Hematopoietic multipotent progenitor cell treated with erythropoietin and hydrocortisone succinate and interleukin-3 and kit ligand, for 8 days (in vitro differentiated cells): Measurements from ENCODE around the gene KPTN.
A peak's percentile ranks its signal among the peaks of the same experiment; 100 is the strongest.

ENCODE experiments used
- DNase-seq: peaks from one replicate; pipeline ENCODE4 v3.0.0-alpha.2; 2015

KPTN gene

DNA sequence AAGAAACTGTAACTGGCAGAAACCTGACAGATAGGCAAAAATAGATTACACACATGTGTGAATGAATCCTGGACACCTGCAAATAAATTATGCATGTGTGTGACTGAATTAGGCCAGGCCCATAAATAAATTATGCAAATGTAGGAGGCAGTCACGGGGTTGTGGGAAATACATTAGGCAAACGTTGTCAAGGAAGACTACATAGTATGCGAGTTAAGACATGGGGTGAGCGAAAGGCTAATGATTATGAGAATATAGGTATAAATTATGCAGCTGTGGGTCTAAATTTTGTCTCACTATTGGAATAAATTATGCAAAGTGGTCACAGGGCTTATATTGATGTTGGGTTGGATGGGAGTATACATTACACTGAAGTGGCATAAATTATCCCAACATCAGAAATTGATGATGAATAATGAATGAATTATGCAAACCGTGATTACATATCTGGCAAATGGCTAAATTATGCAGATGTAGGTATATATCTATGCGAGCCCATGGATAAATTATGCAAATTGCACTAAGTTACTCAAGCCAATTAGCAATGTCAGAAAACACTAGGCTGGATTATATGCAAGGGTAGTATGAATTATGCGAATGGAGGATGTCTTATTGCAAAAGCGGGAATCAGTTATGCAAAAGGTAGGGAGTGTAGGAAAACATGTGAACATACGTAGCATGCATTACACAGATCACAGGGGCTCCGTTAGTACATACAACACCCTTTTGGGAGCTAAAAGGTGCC, 19.2 kb downstream of the KPTN start:
- no peak for DNase-seq

DNA sequence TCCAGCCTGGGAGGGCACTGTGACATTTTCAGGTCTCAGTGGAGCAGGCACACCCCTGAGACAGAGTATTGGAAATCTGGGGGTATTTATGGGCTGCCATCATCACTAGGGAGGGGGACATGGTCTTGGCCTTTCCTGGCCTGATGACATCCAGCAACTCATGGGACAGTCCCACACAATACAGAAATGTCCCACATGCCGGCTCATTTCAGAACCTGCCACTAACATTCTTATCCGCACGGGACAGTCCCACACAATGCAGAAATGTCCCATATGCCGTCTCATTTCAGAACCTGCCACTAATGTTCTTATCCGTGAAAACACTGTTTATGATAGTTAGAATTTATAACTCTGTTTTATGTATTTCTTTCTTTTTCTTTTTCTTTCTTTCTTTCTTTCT, 22.1 kb downstream of the KPTN start:
- DNase-seq: no peak

DNA sequence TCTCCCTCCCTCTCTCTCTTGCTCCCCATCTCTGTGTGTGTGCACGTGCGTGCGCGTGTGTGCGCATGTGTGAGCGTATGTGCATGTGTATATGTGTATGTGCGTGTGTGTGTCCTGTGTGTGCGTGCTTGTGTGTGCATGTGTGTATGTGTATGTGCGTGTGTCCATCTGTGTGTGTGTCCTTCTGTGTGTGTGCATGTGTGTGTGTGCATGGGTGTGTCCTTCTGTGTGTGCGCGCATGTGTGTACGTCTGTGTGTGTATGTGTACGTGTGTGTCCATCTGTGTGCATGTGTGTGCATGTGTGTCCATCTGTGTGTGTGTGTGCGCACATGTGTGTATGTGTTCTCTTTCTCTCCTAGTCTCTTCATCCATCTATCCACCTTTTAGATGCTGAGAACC, 24.5 kb downstream of the KPTN start:
- no peak for DNase-seq

- no peak for DNase-seq
These were observed 25.3 kb downstream of the KPTN start for GRCh38 chr19:47458672-47459071.

- DNase-seq: no peak
These were observed 27.1 kb downstream of the KPTN start for GRCh38 chr19:47456721-47457474.

DNA sequence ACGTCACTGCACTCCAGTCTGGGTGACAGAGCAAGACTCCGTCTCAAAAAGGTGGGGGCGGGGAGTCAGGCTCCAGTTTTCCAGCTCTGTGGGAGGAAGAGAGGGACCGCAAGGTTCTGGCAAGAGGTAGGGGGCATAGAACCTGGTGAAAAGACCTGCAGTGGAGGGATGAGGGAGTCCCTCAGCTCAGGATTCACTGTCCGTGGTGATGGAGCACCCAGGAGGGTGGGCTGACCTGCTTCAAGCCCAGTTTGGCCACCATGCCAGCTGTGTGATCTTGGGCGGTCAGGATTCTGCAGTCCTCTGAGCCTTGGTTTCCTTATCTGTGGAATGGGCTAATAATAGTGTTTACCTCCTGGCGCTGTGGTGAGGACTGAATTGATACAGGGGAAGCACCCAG, 33.5 kb downstream of the KPTN start:
- DNase-seq: no peak

DNA sequence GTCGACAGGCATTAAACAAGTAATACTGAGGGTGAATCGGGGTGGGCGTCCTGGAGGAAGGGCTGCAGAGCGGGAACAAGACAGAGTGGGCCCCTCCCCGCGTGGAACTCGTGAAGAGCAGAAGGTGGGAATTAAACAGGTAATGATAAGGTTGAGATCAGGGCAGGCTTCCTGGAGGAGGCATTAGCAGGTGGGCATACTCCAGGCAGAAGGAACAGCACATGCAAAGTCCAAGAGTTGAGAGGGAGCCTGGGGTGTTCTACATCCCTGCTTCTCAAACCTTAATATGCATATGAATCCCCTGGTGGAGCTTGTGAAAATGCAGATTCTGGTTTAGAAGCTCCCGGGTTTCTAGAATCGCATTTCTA, 35.7 kb downstream of the KPTN start:
- DNase-seq: no peak

DNA sequence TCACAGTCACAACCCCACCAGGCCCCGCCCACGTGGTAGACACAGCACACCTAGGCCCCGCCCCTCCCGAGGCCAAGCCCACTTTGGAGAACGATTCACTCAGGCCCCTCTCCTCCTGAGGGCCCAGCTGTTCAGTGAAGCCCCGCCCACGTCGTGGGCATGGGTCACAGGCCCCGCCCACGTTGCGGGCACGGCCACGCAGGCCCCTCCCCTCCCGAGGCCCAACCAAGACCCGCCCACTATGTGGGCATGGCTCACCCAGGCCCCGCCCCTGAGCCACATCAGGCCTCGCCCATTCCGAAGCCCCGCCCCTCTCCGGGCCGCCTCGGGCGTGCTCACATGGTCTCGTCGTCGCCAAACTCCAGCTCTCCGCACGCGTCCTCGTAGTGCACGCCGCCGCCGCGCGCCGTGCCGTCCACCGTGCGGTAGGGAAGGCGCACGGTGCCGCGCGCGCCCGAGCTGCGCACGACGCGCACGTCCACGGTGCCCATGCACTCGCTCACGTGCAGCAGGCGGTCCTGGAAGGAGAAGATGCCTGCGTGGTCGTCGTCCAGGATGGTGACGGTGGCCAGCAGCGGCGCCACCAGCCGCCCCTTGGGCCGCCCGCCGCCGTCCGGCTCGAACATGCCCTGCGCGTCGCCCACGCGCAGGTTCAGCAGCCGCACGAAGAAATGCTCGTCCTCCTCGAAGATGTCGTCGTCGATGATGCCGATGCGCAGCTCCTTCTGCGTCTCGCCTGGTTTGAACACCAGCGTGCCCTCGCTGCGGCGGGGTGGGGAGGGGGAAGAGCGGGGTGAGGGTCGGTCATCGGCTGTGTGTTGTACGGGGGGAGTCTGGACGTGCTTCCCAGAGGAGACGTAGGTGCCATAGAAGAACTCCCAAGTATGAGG, 36.3 kb downstream of the KPTN start:
- peak; percentile 77 for DNase-seq

DNA sequence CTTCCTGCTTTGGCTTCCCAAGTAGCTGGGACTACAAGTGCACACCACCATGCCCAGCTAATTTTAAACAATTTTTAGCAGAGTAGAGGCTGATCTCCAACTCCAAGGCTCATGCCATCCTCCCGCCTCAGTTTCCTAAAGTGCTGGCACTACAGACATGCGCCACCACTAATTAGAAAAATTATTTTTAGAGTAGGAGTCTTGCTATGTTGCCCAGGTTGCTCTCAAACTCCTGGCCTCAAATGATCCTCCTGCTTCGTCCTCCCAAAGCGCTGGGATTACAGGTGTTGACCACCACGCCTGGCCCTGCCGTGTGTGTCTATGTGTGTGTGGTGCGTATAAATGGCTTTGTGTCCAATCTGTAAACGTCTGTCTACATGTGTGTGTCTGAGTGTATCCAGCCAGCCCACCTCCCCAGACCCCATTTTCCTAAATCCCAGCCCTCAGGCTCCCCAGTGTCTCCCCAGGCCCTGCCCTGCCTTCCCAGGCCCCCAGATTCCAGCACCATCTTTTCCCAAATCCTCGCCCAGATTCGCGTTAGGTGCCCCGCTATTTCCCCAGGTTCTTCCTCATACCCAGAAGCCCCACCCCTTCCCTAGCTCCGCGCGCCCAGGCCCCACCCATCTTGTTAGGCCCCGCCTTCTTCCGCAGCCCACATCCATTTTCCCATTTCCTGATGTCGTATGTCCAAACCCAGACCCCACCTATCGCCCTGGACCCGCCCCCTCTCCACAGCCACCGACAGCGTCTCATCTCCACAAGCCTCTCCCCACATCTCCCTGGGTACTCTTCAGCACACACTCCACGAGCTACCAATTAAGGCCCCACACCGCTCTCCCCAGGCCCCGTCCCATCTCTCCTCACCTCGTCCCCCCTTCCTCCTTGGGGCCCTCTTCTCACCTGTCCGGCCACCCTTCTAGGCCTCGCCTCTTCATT, 37.2 kb downstream of the KPTN start:
- peak; percentile 47 for DNase-seq

GRCh38 chr19:47445937-47446402, 38.0 kb downstream of the KPTN start:
- DNase-seq: peak; percentile 50

DNA sequence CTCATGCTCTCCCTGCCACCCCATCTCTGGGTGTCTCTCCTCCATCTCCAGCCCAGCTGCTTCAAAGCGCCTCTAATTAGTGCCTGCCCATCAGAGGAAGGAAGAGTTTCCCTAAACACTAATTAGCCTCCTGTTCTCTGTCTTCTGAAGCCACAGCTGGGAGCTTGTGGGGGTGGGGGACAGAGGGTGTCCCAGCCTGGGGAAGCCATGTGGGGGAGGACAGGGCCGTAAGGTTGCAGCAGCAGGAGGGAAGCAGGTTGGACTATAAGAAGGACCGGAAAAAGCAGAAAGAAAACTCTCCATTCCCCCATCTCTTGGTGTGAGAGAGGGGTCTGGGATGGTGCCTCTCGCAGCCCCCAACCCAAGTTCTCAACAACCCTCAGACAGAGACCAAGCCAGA, 38.5 kb downstream of the KPTN start:
- DNase-seq: no peak

DNA sequence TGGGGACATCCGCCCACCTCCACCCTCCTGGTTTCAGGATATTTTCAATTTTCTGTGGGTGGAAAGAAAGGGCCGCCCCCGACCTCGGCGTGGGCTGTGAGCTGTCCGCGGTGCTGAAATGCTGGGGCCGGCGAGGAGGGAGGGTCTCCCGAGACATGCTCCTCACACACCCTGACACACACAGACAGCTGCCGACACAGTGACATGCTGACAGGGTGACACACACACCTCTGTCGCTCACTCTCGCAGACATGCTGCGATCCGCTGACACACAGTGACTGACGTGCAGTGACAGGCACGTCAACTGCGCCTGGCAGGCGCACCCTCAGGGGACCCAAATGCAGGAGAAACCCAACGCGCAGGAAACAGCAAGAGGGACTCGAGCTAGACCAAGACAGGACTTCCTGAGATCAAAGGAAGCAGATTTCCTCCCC, 39.6 kb downstream of the KPTN start:
- DNase-seq: no peak

GRCh38 chr19:47443331-47443730, 40.7 kb downstream of the KPTN start:
- no peak for DNase-seq

DNA sequence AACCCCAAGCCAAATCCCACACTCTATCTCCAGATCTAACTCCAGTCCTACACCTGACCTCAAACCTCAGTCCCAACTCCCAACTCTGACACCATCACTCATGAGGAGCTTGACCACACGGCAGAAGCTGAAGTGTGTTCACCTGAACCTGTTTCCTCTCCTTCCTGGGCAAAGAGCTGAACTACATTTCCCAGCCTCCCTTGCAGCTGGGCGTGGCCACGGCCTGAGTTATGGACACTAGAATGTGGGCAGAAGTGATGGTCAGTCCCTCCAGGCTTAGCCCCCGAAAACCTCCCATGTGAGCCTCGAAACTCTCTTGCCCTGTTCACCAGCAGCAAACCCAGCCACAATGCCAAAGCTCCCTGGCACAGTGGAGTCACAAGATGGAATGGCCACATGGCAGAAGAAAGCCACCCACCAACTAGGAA, 45.2 kb downstream of the KPTN start:
- DNase-seq: no peak

GRCh38 chr19:47437500-47437899, 46.5 kb downstream of the KPTN start:
- DNase-seq: no peak

- DNase-seq: peak; percentile 79
These were observed 47.2 kb downstream of the KPTN start for GRCh38 chr19:47436712-47437401.

DNA sequence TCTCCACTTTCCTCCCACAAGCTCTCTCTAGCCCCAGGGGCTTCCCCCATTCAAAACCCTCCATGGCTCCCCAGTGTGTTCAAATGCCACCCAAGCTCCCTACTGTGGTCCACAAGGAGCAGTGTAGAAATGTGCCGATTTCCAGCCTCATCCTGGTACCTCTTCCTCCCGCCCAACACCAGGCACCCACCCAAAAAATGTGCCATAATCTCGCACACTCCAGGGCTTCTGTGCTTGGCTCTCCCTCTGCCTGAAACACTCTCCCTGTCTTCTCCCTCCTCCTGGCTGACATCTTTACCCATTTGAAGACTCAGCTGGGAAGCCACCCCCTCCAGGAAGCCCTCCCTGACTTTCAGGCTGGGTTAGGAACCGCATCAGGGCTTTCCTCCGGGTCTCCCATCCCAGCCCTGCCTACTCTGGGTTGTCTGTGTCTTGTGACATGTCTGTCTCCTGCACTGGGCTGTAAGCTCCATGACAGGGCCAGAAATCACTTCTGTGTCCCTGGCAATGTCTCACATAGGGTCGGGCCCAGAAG, 48.1 kb downstream of the KPTN start:
- no peak for DNase-seq

- DNase-seq: no peak
These were observed 48.8 kb downstream of the KPTN start for GRCh38 chr19:47435196-47435595.

- DNase-seq: no peak
These were observed 49.9 kb downstream of the KPTN start for GRCh38 chr19:47434088-47434487.

GRCh38 chr19:47433121-47433520, 50.9 kb downstream of the KPTN start:
- DNase-seq: peak; percentile 49

- no peak for DNase-seq
These were observed 51.5 kb downstream of the KPTN start for GRCh38 chr19:47432499-47432898.
